Measurements from ENCODE around the gene ZDHHC14. TPM values are rescaled to one million over a fixed set of nuclear protein-coding genes. Genes with fewer than 3 reads are reported as not detected.
A peak's percentile ranks its signal among the peaks of the same experiment; 100 is the strongest.

ZDHHC14 gene
- total RNA-seq, 6 experiments from 2014 or later: 5.2 to 6.7 (median 6.0) TPM

DNA sequence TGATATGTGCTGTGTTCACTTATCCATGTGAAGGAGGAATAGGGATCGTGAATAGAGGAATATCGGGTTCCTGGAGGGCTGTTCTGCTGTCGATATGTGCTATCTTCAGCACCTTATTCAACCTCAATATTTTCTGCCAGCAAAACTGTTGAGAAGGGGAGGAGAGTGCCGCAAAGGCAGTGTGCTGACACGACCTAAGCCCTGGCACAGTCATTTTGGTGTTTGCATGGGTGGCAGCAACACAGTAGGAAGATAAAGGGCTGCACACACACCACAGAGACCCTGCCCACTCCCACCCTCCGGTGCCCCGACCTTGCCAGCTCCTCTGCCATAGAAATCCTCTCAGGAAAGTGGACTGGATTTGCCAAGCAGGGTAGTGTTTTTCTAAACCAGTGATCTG lies 47.0 kb downstream of the ZDHHC14 start:
- no peak overlapping the region for H3K4me3 Mint-ChIP-seq
- TF ChIP-seq, protein P1, sequence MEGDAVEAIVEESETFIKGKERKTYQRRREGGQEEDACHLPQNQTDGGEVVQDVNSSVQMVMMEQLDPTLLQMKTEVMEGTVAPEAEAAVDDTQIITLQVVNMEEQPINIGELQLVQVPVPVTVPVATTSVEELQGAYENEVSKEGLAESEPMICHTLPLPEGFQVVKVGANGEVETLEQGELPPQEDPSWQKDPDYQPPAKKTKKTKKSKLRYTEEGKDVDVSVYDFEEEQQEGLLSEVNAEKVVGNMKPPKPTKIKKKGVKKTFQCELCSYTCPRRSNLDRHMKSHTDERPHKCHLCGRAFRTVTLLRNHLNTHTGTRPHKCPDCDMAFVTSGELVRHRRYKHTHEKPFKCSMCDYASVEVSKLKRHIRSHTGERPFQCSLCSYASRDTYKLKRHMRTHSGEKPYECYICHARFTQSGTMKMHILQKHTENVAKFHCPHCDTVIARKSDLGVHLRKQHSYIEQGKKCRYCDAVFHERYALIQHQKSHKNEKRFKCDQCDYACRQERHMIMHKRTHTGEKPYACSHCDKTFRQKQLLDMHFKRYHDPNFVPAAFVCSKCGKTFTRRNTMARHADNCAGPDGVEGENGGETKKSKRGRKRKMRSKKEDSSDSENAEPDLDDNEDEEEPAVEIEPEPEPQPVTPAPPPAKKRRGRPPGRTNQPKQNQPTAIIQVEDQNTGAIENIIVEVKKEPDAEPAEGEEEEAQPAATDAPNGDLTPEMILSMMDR (IDR thresholded peaks at IDR 0.05): no peak
- no peaks in the 10 kb centered on the region for H3K9me3 Mint-ChIP-seq
- H3K27me3 Mint-ChIP-seq (ENCODE audit: insufficient read depth): peaks cover 2% of the 10 kb centered on the region
- no peaks in the 10 kb centered on the region for H3K36me3 Mint-ChIP-seq (ENCODE audit: low read depth)
- H3K4me1 Mint-ChIP-seq (ENCODE audit: low read depth): peaks cover 22% of the 10 kb centered on the region
- DNase-seq: no peak
- no peak overlapping the region for H3K27ac Mint-ChIP-seq

DNA sequence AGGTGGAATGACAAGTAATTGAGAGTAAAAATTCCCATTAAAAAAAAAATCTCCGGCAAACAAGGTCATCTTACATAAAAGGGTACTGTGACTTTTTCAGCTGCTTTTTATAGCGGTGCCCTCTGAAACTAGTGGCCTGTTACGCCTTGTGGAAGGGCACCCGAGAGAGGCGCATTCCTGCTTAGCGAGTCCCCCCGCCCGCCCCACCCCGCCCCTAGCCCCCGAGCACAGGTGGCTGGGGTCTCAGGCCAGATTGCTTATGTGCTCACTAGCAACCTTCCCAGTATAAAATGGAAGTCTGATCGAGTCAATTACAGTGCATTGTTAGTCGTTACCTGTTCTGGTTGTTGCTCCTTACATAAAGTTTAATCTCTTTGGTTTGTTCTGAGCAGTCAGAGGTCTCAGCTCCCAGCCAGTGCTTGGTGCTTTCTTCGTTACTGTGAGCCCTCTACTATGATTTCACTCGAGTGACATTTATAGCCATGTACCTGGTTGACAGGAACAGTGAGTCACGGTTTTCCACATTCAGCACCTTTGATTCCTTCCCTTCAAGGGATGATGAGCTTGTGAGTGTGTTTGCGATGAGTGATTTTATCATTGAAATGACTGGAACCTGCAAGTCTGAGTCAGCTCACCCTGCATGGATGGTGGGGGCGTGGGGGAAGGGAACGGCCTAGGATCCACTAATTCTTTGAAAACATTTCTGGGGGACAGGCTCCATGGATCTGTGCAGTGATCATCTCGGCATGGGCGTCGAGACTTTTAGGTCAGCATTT lies 47.6 kb downstream of the ZDHHC14 start:
- H3K36me3 Mint-ChIP-seq (ENCODE audit: low read depth): no peaks in the 10 kb centered on the region
- H3K4me3 Mint-ChIP-seq: no peak overlapping the region
- peaks cover 2% of the 10 kb centered on the region for H3K27me3 Mint-ChIP-seq (ENCODE audit: insufficient read depth)
- TF ChIP-seq, protein P1 (IDR thresholded peaks at IDR 0.05): no peak
- DNase-seq: peak; percentile 0
- no peak overlapping the region for H3K27ac Mint-ChIP-seq
- no peaks in the 10 kb centered on the region for H3K9me3 Mint-ChIP-seq
- H3K4me1 Mint-ChIP-seq (ENCODE audit: low read depth): peaks cover 22% of the 10 kb centered on the region

DNA sequence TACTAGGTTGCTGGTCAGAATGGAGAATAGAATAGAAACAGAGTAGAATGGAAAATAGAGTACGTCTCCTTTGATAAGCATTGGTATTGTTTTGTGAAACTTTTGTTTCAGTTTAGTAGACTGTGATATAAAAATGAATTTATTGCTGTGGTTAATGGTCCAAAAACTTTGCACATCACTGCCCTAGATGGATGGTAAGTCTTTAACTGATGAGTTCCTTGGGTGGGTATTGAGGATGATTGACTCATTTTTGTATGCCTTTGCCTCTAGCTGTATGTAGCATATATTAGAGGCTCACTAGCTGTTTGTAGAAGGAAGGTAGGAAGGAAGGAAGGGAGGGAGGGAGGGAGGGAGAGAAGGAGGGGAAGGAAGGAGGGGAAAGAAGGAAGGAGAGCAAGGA lies 48.3 kb downstream of the ZDHHC14 start:
- H3K4me1 Mint-ChIP-seq (ENCODE audit: low read depth): peaks cover 23% of the 10 kb centered on the region
- H3K27ac Mint-ChIP-seq: no peak overlapping the region
- no peak for DNase-seq
- peaks cover 2% of the 10 kb centered on the region for H3K27me3 Mint-ChIP-seq (ENCODE audit: insufficient read depth)
- H3K36me3 Mint-ChIP-seq (ENCODE audit: low read depth): no peaks in the 10 kb centered on the region
- no peak overlapping the region for H3K4me3 Mint-ChIP-seq
- TF ChIP-seq, protein P1 (IDR thresholded peaks at IDR 0.05): no peak
- H3K9me3 Mint-ChIP-seq: no peaks in the 10 kb centered on the region

DNA sequence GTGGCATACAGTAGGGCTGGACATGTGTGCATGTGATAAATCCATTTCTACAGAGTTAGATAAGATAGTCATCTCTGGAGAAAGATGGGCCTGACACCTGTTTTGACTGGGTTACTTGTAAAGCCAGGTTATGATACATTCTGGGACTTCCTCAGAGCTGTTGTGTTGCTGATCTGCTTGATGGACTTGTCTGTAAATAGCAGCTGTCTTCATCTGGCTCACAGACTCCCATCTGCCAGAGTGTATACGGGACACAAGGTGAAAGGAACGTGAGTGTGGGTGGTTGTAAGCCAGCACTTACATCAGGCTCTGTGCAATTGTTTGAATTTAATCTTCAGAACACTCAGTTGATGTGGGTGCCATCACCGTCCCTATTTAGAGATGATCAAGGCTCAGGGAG lies 49.8 kb downstream of the ZDHHC14 start:
- TF ChIP-seq, protein P1 (IDR thresholded peaks at IDR 0.05): no peak
- no peak for DNase-seq
- Mint-ChIP-seq H3K27ac (no peak overlapping the region), H3K4me3 (no peak overlapping the region), H3K27me3 (ENCODE audit: insufficient read depth) (peaks cover 2% of the 10 kb centered on the region), H3K9me3 (no peaks in the 10 kb centered on the region), H3K36me3 (ENCODE audit: low read depth) (no peaks in the 10 kb centered on the region), H3K4me1 (ENCODE audit: low read depth) (peaks cover 32% of the 10 kb centered on the region)

DNA sequence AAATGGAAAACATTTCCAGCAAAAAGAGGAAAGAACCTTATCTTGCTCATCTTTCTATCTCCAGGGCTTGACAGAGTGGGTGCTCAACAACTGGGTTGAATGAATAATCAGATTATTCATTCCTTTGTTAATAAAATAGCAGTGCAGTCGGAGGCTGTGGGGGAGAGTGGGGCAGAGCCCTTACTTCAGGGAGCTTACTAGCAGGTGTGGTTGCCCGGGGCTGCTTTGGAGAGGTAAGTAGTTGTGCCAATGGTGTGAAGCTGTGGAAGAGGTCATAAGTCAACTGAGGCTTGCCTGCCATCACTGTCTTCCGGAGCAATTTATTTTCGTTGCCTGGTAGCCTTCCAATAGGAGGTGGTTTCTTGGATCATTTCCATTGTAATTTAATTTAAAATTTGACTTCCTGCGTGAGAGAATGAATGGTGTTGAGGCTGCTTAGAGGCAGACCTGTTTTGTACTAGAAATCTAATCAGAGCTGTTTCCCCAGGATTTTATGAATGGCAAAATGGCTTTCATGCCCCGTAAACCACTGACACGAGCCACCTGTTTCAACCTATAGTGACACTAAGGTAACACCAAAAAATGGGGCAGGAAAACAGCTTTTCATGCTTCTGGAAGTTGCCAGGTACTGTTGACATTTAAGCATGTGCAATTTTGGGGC lies 51.4 kb downstream of the ZDHHC14 start:
- peaks cover 32% of the 10 kb centered on the region for H3K4me1 Mint-ChIP-seq (ENCODE audit: low read depth)
- peaks cover 2% of the 10 kb centered on the region; the same call in 1 of the 2 replicates for H3K27me3 Mint-ChIP-seq (ENCODE audit: insufficient read depth)
- H3K9me3 Mint-ChIP-seq: no peaks in the 10 kb centered on the region
- no peak overlapping the region for H3K4me3 Mint-ChIP-seq
- no peak for DNase-seq
- no peak overlapping the region for H3K27ac Mint-ChIP-seq
- H3K36me3 Mint-ChIP-seq (ENCODE audit: low read depth): no peaks in the 10 kb centered on the region
- TF ChIP-seq, protein P1 (IDR thresholded peaks at IDR 0.05): no peak

Measured in HFFc6 (cell line).